ENCODE data around the gene SMAD3.

GRCh38 chr15:67183443-67184169 lies 118.2 kb downstream of the SMAD3 start:
- TF ChIP-seq BACH1 (IDR thresholded peaks at IDR 0.05; ENCODE audit: low read length): no peak
- TF ChIP-seq, protein P1, sequence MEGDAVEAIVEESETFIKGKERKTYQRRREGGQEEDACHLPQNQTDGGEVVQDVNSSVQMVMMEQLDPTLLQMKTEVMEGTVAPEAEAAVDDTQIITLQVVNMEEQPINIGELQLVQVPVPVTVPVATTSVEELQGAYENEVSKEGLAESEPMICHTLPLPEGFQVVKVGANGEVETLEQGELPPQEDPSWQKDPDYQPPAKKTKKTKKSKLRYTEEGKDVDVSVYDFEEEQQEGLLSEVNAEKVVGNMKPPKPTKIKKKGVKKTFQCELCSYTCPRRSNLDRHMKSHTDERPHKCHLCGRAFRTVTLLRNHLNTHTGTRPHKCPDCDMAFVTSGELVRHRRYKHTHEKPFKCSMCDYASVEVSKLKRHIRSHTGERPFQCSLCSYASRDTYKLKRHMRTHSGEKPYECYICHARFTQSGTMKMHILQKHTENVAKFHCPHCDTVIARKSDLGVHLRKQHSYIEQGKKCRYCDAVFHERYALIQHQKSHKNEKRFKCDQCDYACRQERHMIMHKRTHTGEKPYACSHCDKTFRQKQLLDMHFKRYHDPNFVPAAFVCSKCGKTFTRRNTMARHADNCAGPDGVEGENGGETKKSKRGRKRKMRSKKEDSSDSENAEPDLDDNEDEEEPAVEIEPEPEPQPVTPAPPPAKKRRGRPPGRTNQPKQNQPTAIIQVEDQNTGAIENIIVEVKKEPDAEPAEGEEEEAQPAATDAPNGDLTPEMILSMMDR (IDR thresholded peaks at IDR 0.05; ENCODE audit: control extremely low read depth in 1 of 3, insufficient read depth in 1 of 3, low read depth in 1 of 3, low read length in 3 of 3): no peak

Measured in H1 (cell line).